HG03439 (cell line): ENCODE measurements around the gene ANO5.

Source experiments
- ATAC-seq: cut with Tn5 transposase; IDR thresholded peaks from one replicate; pipeline ENCODE4 v1.9.1; 2021; ENCODE audit warnings: mild to moderate bottlenecking, moderate library complexity; ENCODE audit not compliant: unreplicated experiment

ANO5 gene

GRCh38 chr11:22192642-22193347 lies at the start of gene ANO5:
TSS of gene ANO5 (plus strand) at chr11:22193085. CDS start at chr11:22193493, 408 bp downstream.
- no peak for ATAC-seq

GRCh38 chr11:22151649-22152197 lies 41.2 kb upstream of the ANO5 start:
- no peak for ATAC-seq

GRCh38 chr11:22157531-22157930 lies 35.4 kb upstream of the ANO5 start:
- ATAC-seq: no peak

- no peak for ATAC-seq
These were observed 31.4 kb upstream of the ANO5 start for GRCh38 chr11:22161489-22161888.

GRCh38 chr11:22162756-22163155 lies 30.1 kb upstream of the ANO5 start:
- no peak for ATAC-seq

GRCh38 chr11:22163394-22163797 lies 29.5 kb upstream of the ANO5 start:
- no peak for ATAC-seq

GRCh38 chr11:22165087-22165486 lies 27.8 kb upstream of the ANO5 start:
- no peak for ATAC-seq

GRCh38 chr11:22165759-22166513 lies 26.9 kb upstream of the ANO5 start:
- no peak for ATAC-seq

- no peak for ATAC-seq
These were observed 23.1 kb upstream of the ANO5 start for GRCh38 chr11:22169833-22170232.

GRCh38 chr11:22173532-22173931 lies 19.4 kb upstream of the ANO5 start:
- ATAC-seq: no peak

GRCh38 chr11:22177186-22177585 lies 15.7 kb upstream of the ANO5 start:
- no peak for ATAC-seq

GRCh38 chr11:22179626-22180025 lies 13.3 kb upstream of the ANO5 start:
- ATAC-seq: no peak

GRCh38 chr11:22180131-22180530 lies 12.8 kb upstream of the ANO5 start:
- ATAC-seq: no peak

- no peak for ATAC-seq
These were observed 3.2 kb upstream of the ANO5 start for GRCh38 chr11:22189660-22190059.

- ATAC-seq: no peak
These were observed 1.9 kb upstream of the ANO5 start for GRCh38 chr11:22190827-22191463.

GRCh38 chr11:22192289-22192641 lies 620 bp upstream of the ANO5 start:
- no peak for ATAC-seq

- ATAC-seq: no peak
These were observed 615 bp downstream of the ANO5 start for GRCh38 chr11:22193348-22194051.

GRCh38 chr11:22194306-22194705 lies 1.4 kb downstream of the ANO5 start:
- ATAC-seq: no peak

- ATAC-seq: no peak
These were observed 2.0 kb downstream of the ANO5 start for GRCh38 chr11:22194907-22195306.

GRCh38 chr11:22197139-22198005 lies 4.5 kb downstream of the ANO5 start:
- no peak for ATAC-seq
